Measurements from ENCODE around the gene CCDC122.
A peak's percentile ranks its signal among the peaks of the same experiment; 100 is the strongest.

CCDC122 gene

GRCh38 chr13:43822969-43823368, 56.6 kb downstream of the CCDC122 start:
- in situ Hi-C loops (cut with HindIII; ENCODE audit: low pct_ligation_motif_present, low pct_unique_long_range_greater_than_20kb, low sequenced_read_pairs): no loop called here
- DNase-seq: no peak

- in situ Hi-C loops (cut with HindIII; ENCODE audit: low pct_ligation_motif_present, low pct_unique_long_range_greater_than_20kb, low sequenced_read_pairs): no loop called here
These were observed 63.1 kb downstream of the CCDC122 start for GRCh38 chr13:43816401-43816889.

GRCh38 chr13:43815204-43815603, 64.3 kb downstream of the CCDC122 start:
- in situ Hi-C loops (cut with HindIII; ENCODE audit: low pct_ligation_motif_present, low pct_unique_long_range_greater_than_20kb, low sequenced_read_pairs): no loop called here
- DNase-seq: peak; percentile 23

More at GRCh38 chr13:43816401-43816889, 63.1 kb downstream of the CCDC122 start:
- DNase-seq: no peak

- in situ Hi-C loops (cut with HindIII; ENCODE audit: low pct_ligation_motif_present, low pct_unique_long_range_greater_than_20kb, low sequenced_read_pairs): no loop called here
- DNase-seq: no peak
These were observed 70.9 kb downstream of the CCDC122 start for GRCh38 chr13:43808676-43809075.

GRCh38 chr13:43805681-43806128, 73.8 kb downstream of the CCDC122 start:
- no peak for DNase-seq
- in situ Hi-C loops (cut with HindIII; ENCODE audit: low pct_ligation_motif_present, low pct_unique_long_range_greater_than_20kb, low sequenced_read_pairs): no loop called here

GRCh38 chr13:43805071-43805468, 74.5 kb downstream of the CCDC122 start:
- in situ Hi-C loops (cut with HindIII; ENCODE audit: low pct_ligation_motif_present, low pct_unique_long_range_greater_than_20kb, low sequenced_read_pairs): no loop called here
- peak; percentile 72 for DNase-seq

GRCh38 chr13:43804461-43805070, 75.0 kb downstream of the CCDC122 start:
- in situ Hi-C loops (cut with HindIII; ENCODE audit: low pct_ligation_motif_present, low pct_unique_long_range_greater_than_20kb, low sequenced_read_pairs): no loop called here
- peak; percentile 57 for DNase-seq

GRCh38 chr13:43802511-43802910, 77.0 kb downstream of the CCDC122 start:
- in situ Hi-C loops (cut with HindIII; ENCODE audit: low pct_ligation_motif_present, low pct_unique_long_range_greater_than_20kb, low sequenced_read_pairs): no loop called here
- DNase-seq: no peak

- no peak for DNase-seq
- in situ Hi-C loops (cut with HindIII; ENCODE audit: low pct_ligation_motif_present, low pct_unique_long_range_greater_than_20kb, low sequenced_read_pairs): no loop called here
These were observed 78.7 kb downstream of the CCDC122 start for GRCh38 chr13:43800828-43801227.

GRCh38 chr13:43799191-43799590, 80.3 kb downstream of the CCDC122 start:
- in situ Hi-C loops (cut with HindIII; ENCODE audit: low pct_ligation_motif_present, low pct_unique_long_range_greater_than_20kb, low sequenced_read_pairs): no loop called here
- no peak for DNase-seq

- no peak for DNase-seq
- in situ Hi-C loops (cut with HindIII; ENCODE audit: low pct_ligation_motif_present, low pct_unique_long_range_greater_than_20kb, low sequenced_read_pairs): no loop called here
These were observed 81.7 kb downstream of the CCDC122 start for GRCh38 chr13:43797869-43798268.

GRCh38 chr13:43797159-43797558, 82.4 kb downstream of the CCDC122 start:
- no peak for DNase-seq
- in situ Hi-C loops (cut with HindIII; ENCODE audit: low pct_ligation_motif_present, low pct_unique_long_range_greater_than_20kb, low sequenced_read_pairs): no loop called here

- in situ Hi-C loops (cut with HindIII; ENCODE audit: low pct_ligation_motif_present, low pct_unique_long_range_greater_than_20kb, low sequenced_read_pairs): no loop called here
- DNase-seq: no peak
These were observed 85.1 kb downstream of the CCDC122 start for GRCh38 chr13:43794416-43794815.

GRCh38 chr13:43792076-43792881, 87.3 kb downstream of the CCDC122 start:
- in situ Hi-C loops (cut with HindIII; ENCODE audit: low pct_ligation_motif_present, low pct_unique_long_range_greater_than_20kb, low sequenced_read_pairs): no loop called here

GRCh38 chr13:43787997-43788396, 91.5 kb downstream of the CCDC122 start:
- in situ Hi-C loops (cut with HindIII; ENCODE audit: low pct_ligation_motif_present, low pct_unique_long_range_greater_than_20kb, low sequenced_read_pairs): no loop called here
- DNase-seq: no peak

More at GRCh38 chr13:43792076-43792881, 87.3 kb downstream of the CCDC122 start:
- no peak for DNase-seq

- DNase-seq: no peak
- in situ Hi-C loops (cut with HindIII; ENCODE audit: low pct_ligation_motif_present, low pct_unique_long_range_greater_than_20kb, low sequenced_read_pairs): no loop called here
These were observed 92.0 kb downstream of the CCDC122 start for GRCh38 chr13:43787518-43787891.

GRCh38 chr13:43786766-43787517, 92.6 kb downstream of the CCDC122 start, which contains the start of gene ENOX1:
Gene ENOX1, minus strand, starts transcription at chr13:43786972.
- DNase-seq: peak; percentile 30
- in situ Hi-C loops (cut with HindIII; ENCODE audit: low pct_ligation_motif_present, low pct_unique_long_range_greater_than_20kb, low sequenced_read_pairs): no loop called here

- in situ Hi-C loops (cut with HindIII; ENCODE audit: low pct_ligation_motif_present, low pct_unique_long_range_greater_than_20kb, low sequenced_read_pairs): no loop called here
These were observed 93.1 kb downstream of the CCDC122 start for GRCh38 chr13:43786472-43786765.

More at GRCh38 chr13:43786472-43786765, 93.1 kb downstream of the CCDC122 start:
- DNase-seq: no peak
